Right hindlimb (tissue), 1 donor: ENCODE results near the gene ZNF419.

Experiments used
- DNase-seq: peaks from one replicate; pipeline ENCODE4 v3.0.0-alpha.2; 2018

ZNF419 gene

GRCh38 chr19:57537953-57538547 is 50.5 kb downstream of the ZNF419 start:
- DNase-seq, result no peak
